GM23338 (cell line): ENCODE results near the gene RNF43. TPM values are rescaled to one million over a fixed set of nuclear protein-coding genes. Genes with fewer than 3 reads are reported as not detected.

Experiments used
- ATAC-seq: fragments of 200-7000 bp; cut with Tn5 transposase; 3 replicates; pipeline ENCODE4 v1.9.1; 2020
- DNase-seq: peaks from one replicate; pipeline ENCODE4 v3.0.0-alpha.2; 2015; ENCODE audit warnings: low spot score
- H2AFZ ChIP-seq: fragments of 200-600 bp; sonication (generic); 2 replicates; pipeline ENCODE4 v1.8.0; 2016; ENCODE audit warnings: antibody characterized with exemption, mild to moderate bottlenecking, moderate library complexity
- H3F3A ChIP-seq: fragments of 200-600 bp; sonication (generic); replicated peaks from 2 replicates; pipeline ENCODE4 v1.8.0; 2017; ENCODE audit warnings: antibody characterized with exemption, mixed run types, low read depth
- H3K27ac ChIP-seq: fragments of 200-600 bp; sonication (generic); 2 replicates; pipeline ENCODE4 v1.6.1; 2016; ENCODE audit warnings: low read depth
- H3K27me3 ChIP-seq: fragments of 200-600 bp; sonication (generic); 2 replicates; pipeline ENCODE4 v1.8.0; 2016; ENCODE audit warnings: mild to moderate bottlenecking, mixed run types, moderate library complexity; ENCODE audit not compliant: insufficient read depth
- H3K36me3 ChIP-seq: fragments of 200-600 bp; sonication (generic); 2 replicates; pipeline ENCODE4 v1.8.0; 2016; ENCODE audit warnings: mild to moderate bottlenecking; ENCODE audit not compliant: insufficient read depth
- H3K4me1 ChIP-seq: fragments of 200-600 bp; sonication (generic); 2 replicates; pipeline ENCODE4 v1.8.0; 2016; ENCODE audit warnings: mild to moderate bottlenecking, moderate library complexity; ENCODE audit not compliant: insufficient read depth
- H3K4me2 ChIP-seq: fragments of 200-600 bp; sonication (generic); 2 replicates; pipeline ENCODE4 v1.7.1; 2017; ENCODE audit warnings: mixed run types
- H3K4me3 ChIP-seq: fragments of 200-600 bp; sonication (generic); 2 replicates; pipeline ENCODE4 v1.6.1; 2016; ENCODE audit warnings: mixed run types
- H3K79me2 ChIP-seq: fragments of 200-600 bp; sonication (generic); replicated peaks from 2 replicates; pipeline ENCODE4 v1.8.0; 2017; ENCODE audit warnings: mild to moderate bottlenecking; ENCODE audit not compliant: insufficient read depth
- H3K9me2 ChIP-seq: fragments of 200-600 bp; sonication (generic); 2 replicates; pipeline ENCODE4 v1.8.0; 2017; ENCODE audit not compliant: insufficient read depth
- H4K20me1 ChIP-seq: fragments of 200-600 bp; sonication (generic); replicated peaks from 2 replicates; pipeline ENCODE4 v1.8.0; 2017; ENCODE audit warnings: mild to moderate bottlenecking; ENCODE audit not compliant: insufficient read depth
- H3K27ac Mint-ChIP-seq: 2 replicates; pipeline ENCODE4 v1.8.0; 2020; ENCODE audit warnings: inconsistent platforms, mild to moderate bottlenecking, moderate library complexity, mixed read lengths
- H3K27me3 Mint-ChIP-seq: 3 replicates; pipeline ENCODE4 v1.8.0; 2022; ENCODE audit warnings: low read depth, mild to moderate bottlenecking, moderate library complexity, mixed read lengths, inconsistent platforms; ENCODE audit not compliant: insufficient read depth, poor library complexity
- H3K36me3 Mint-ChIP-seq: 3 replicates; pipeline ENCODE4 v1.8.0; 2021; ENCODE audit warnings: low read depth, mild to moderate bottlenecking, inconsistent platforms, moderate library complexity, mixed read lengths
- H3K4me1 Mint-ChIP-seq: 3 replicates; pipeline ENCODE4 v1.8.0; 2020; ENCODE audit warnings: mild to moderate bottlenecking, inconsistent platforms, mixed read lengths
- H3K4me3 Mint-ChIP-seq: 3 replicates; pipeline ENCODE4 v1.8.0; 2021; ENCODE audit warnings: moderate library complexity, mild to moderate bottlenecking, inconsistent platforms, mixed read lengths
- H3K9me3 Mint-ChIP-seq: 3 replicates; pipeline ENCODE4 v1.8.0; 2020; ENCODE audit warnings: moderate library complexity, mild to moderate bottlenecking, inconsistent platforms, mixed read lengths
- JUNB ChIP-seq: IDR thresholded peaks from one replicate; pipeline ENCODE4 v1.6.1; 2016; ENCODE audit warnings: antibody characterized with exemption; ENCODE audit not compliant: unreplicated experiment
- NANOG ChIP-seq: IDR thresholded peaks from 2 replicates; pipeline ENCODE4 v1.6.1; 2016; ENCODE audit warnings: antibody characterized with exemption, borderline replicate concordance
- POLR2AphosphoS5 ChIP-seq: IDR thresholded peaks from 2 replicates; pipeline ENCODE4 v1.6.1; 2016; ENCODE audit warnings: antibody characterized with exemption, low read depth
- STAT1 ChIP-seq: IDR thresholded peaks from one replicate; pipeline ENCODE4 v1.6.1; 2016; ENCODE audit warnings: antibody characterized with exemption; ENCODE audit not compliant: unreplicated experiment
- polyA plus RNA-seq: library from polyadenylated mRNA; unstranded; fragments of >200 nt; fragmentation: Nextera tagmentation; extraction: Ambion mirVana; gene quantifications from 2 replicates; pipeline ENCODE4 v1.2.1, GENCODE V29; 2016
- total RNA-seq: library from RNA; depleted of rRNA; stranded (reverse); fragments of >200 nt; shearing (Covaris generic); gene quantifications from 2 replicates; pipeline ENCODE4 v1.2.3, GENCODE V29; 2014
- TF ChIP-seq, protein P1 (sequence below): fragments of 250-450 bp; sonication (Bioruptor Pico); IDR thresholded peaks from 2 replicates; pipeline ENCODE4 v1.5.0; 2020; ENCODE audit warnings: mild to moderate bottlenecking, moderate library complexity
- TF ChIP-seq, protein P2 (sequence below): IDR thresholded peaks from 2 replicates; pipeline ENCODE4 v1.6.1; 2016; ENCODE audit warnings: antibody characterized with exemption

Gene RNF43
- total and polyA plus RNA-seq, 2 experiments from 2014 or later = 0.58 to 2.2 TPM

DNA sequence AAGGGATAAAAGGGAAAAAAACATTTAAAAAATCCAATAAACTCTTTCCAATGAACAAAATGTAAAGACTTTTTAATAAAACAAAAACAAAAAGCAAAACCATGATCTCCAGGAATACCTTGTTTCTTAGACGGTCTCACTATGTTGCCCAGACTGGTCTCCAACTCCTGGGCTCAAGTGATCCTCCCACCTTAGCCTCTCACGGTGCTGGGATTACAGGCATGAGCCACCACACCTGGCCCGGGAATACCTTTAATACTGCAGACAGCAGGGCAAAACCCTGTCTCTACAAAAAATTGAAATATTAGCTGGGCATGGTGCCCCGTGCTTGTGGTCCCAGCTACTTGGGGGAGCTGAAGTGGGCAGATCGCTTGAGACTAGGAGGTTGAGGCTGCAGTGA, 7.9 kb downstream of the RNF43 start (continued):
- TF ChIP-seq, protein P1, sequence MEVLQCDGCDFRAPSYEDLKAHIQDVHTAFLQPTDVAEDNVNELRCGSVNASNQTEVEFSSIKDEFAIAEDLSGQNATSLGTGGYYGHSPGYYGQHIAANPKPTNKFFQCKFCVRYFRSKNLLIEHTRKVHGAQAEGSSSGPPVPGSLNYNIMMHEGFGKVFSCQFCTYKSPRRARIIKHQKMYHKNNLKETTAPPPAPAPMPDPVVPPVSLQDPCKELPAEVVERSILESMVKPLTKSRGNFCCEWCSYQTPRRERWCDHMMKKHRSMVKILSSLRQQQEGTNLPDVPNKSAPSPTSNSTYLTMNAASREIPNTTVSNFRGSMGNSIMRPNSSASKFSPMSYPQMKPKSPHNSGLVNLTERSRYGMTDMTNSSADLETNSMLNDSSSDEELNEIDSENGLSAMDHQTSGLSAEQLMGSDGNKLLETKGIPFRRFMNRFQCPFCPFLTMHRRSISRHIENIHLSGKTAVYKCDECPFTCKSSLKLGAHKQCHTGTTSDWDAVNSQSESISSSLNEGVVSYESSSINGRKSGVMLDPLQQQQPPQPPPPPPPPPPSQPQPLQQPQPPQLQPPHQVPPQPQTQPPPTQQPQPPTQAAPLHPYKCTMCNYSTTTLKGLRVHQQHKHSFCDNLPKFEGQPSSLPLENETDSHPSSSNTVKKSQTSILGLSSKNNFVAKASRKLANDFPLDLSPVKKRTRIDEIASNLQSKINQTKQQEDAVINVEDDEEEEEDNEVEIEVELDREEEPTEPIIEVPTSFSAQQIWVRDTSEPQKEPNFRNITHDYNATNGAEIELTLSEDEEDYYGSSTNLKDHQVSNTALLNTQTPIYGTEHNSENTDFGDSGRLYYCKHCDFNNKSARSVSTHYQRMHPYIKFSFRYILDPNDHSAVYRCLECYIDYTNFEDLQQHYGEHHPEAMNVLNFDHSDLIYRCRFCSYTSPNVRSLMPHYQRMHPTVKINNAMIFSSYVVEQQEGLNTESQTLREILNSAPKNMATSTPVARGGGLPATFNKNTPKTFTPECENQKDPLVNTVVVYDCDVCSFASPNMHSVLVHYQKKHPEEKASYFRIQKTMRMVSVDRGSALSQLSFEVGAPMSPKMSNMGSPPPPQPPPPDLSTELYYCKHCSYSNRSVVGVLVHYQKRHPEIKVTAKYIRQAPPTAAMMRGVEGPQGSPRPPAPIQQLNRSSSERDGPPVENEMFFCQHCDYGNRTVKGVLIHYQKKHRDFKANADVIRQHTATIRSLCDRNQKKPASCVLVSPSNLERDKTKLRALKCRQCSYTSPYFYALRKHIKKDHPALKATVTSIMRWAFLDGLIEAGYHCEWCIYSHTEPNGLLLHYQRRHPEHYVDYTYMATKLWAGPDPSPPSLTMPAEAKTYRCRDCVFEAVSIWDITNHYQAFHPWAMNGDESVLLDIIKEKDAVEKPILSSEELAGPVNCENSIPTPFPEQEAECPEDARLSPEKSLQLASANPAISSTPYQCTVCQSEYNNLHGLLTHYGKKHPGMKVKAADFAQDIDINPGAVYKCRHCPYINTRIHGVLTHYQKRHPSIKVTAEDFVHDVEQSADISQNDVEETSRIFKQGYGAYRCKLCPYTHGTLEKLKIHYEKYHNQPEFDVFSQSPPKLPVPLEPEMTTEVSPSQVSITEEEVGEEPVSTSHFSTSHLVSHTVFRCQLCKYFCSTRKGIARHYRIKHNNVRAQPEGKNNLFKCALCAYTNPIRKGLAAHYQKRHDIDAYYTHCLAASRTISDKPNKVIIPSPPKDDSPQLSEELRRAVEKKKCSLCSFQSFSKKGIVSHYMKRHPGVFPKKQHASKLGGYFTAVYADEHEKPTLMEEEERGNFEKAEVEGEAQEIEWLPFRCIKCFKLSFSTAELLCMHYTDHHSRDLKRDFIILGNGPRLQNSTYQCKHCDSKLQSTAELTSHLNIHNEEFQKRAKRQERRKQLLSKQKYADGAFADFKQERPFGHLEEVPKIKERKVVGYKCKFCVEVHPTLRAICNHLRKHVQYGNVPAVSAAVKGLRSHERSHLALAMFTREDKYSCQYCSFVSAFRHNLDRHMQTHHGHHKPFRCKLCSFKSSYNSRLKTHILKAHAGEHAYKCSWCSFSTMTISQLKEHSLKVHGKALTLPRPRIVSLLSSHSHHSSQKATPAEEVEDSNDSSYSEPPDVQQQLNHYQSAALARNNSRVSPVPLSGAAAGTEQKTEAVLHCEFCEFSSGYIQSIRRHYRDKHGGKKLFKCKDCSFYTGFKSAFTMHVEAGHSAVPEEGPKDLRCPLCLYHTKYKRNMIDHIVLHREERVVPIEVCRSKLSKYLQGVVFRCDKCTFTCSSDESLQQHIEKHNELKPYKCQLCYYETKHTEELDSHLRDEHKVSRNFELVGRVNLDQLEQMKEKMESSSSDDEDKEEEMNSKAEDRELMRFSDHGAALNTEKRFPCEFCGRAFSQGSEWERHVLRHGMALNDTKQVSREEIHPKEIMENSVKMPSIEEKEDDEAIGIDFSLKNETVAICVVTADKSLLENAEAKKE = no peak
- TF ChIP-seq POLR2AphosphoS5 = no peak
- TF ChIP-seq JUNB = no peak
- no peak for TF ChIP-seq STAT1

DNA sequence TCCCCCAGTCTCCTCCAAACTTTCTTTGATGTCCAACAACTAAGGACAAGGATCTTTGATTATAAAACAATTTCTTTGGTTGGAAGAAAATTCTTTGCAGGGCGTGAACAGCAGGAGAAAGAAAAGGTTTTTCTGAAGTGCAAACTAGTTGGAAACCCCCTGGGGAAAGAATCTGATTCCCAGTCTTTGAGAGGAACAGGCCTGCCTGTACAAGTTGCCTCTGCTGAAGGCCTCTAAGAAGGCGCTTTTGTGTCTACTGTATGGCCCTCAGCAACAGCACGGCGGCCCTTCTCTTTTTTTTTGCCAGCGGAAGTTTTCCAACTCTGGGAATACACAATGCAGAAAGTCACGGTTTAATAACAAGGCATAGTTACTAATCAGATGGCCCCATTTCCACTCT, 14.0 kb downstream of the RNF43 start:
- H3K4me2 ChIP-seq = peak overlapping the region; percentile 36
- peaks cover 27% of the 10 kb centered on the region for H3K4me1 ChIP-seq
- H3K36me3 Mint-ChIP-seq = no peaks in the 10 kb centered on the region
- H2AFZ ChIP-seq = no peak overlapping the region
- no peaks in the 10 kb centered on the region for H3K79me2 ChIP-seq
- no peak overlapping the region for H3K27ac Mint-ChIP-seq
- H3K4me3 Mint-ChIP-seq = no peak overlapping the region
- H3K4me1 Mint-ChIP-seq = peaks cover 35% of the 10 kb centered on the region
- no peak overlapping the region for H3K27ac ChIP-seq
- no peak overlapping the region for H3K4me3 ChIP-seq
- no peaks in the 10 kb centered on the region for H3F3A ChIP-seq
- no peaks in the 10 kb centered on the region for H4K20me1 ChIP-seq
- H3K27me3 Mint-ChIP-seq = peaks cover 58% of the 10 kb centered on the region
- H3K9me3 Mint-ChIP-seq = no peaks in the 10 kb centered on the region
- peaks cover 79% of the 10 kb centered on the region for H3K27me3 ChIP-seq
- no peaks in the 10 kb centered on the region for H3K9me2 ChIP-seq
- no peaks in the 10 kb centered on the region for H3K36me3 ChIP-seq
- DNase-seq (peak; percentile 79), ATAC-seq (peak; percentile 91)
- TF ChIP-seq JUNB (no peak), NANOG (no peak)
- TF ChIP-seq, protein P2, sequence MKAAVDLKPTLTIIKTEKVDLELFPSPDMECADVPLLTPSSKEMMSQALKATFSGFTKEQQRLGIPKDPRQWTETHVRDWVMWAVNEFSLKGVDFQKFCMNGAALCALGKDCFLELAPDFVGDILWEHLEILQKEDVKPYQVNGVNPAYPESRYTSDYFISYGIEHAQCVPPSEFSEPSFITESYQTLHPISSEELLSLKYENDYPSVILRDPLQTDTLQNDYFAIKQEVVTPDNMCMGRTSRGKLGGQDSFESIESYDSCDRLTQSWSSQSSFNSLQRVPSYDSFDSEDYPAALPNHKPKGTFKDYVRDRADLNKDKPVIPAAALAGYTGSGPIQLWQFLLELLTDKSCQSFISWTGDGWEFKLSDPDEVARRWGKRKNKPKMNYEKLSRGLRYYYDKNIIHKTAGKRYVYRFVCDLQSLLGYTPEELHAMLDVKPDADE = no peak
- TF ChIP-seq, protein P1 = peak; percentile 51; the same call in 1 of the 2 replicates
